HS-27A (cell line): ENCODE results near the gene TAB3.

Source experiments
- DNase-seq: peaks from one replicate; pipeline ENCODE4 v3.0.0-alpha.2; 2012; ENCODE audit warnings: low read depth, missing footprints

TAB3 gene

GRCh38 chrX:30889147-30890140 is at the start of gene TAB3:
Gene TAB3, minus strand, starts transcription at chrX:30889254. Its CDS starts 29,666 bp downstream, at chrX:30859588.
- DNase-seq = peak; percentile 65

- DNase-seq = no peak
Measured at GRCh38 chrX:30938295-30938694, 49.2 kb upstream of the TAB3 start.

GRCh38 chrX:30935985-30936384 is 46.9 kb upstream of the TAB3 start:
- DNase-seq = no peak

GRCh38 chrX:30931920-30932319 is 42.9 kb upstream of the TAB3 start:
- DNase-seq = no peak

GRCh38 chrX:30930679-30931078 is 41.6 kb upstream of the TAB3 start:
- no peak for DNase-seq

GRCh38 chrX:30930143-30930542 is 41.1 kb upstream of the TAB3 start:
- no peak for DNase-seq

- DNase-seq = no peak
Measured at GRCh38 chrX:30920271-30920670, 31.2 kb upstream of the TAB3 start.

- no peak for DNase-seq
Measured at GRCh38 chrX:30918480-30918879, 29.4 kb upstream of the TAB3 start.

GRCh38 chrX:30913492-30913891 is 24.4 kb upstream of the TAB3 start:
- no peak for DNase-seq

- DNase-seq = no peak
Measured at GRCh38 chrX:30910124-30910860, 21.2 kb upstream of the TAB3 start.

- DNase-seq = peak; percentile 23
Measured at GRCh38 chrX:30906726-30907125, 17.7 kb upstream of the TAB3 start.

- DNase-seq = no peak
Measured at GRCh38 chrX:30905321-30905720, 16.3 kb upstream of the TAB3 start.

GRCh38 chrX:30904632-30905031 is 15.6 kb upstream of the TAB3 start:
- DNase-seq = no peak

- DNase-seq = no peak
Measured at GRCh38 chrX:30904186-30904585, 15.1 kb upstream of the TAB3 start.

GRCh38 chrX:30900227-30900626 is 11.2 kb upstream of the TAB3 start:
- DNase-seq = no peak

- no peak for DNase-seq
Measured at GRCh38 chrX:30898886-30899285, 9.8 kb upstream of the TAB3 start.

- DNase-seq = no peak
Measured at GRCh38 chrX:30895370-30895769, 6.3 kb upstream of the TAB3 start.

GRCh38 chrX:30893206-30893605 is 4.2 kb upstream of the TAB3 start:
- no peak for DNase-seq

GRCh38 chrX:30892591-30892990 is 3.5 kb upstream of the TAB3 start:
- no peak for DNase-seq

- DNase-seq = no peak
Measured at GRCh38 chrX:30888526-30889146, 418 bp downstream of the TAB3 start.

- DNase-seq = no peak
Measured at GRCh38 chrX:30887721-30888120, 1.3 kb downstream of the TAB3 start.

- no peak for DNase-seq
Measured at GRCh38 chrX:30887288-30887687, 1.8 kb downstream of the TAB3 start.

GRCh38 chrX:30885136-30885535 is 3.9 kb downstream of the TAB3 start:
- DNase-seq = no peak
